OCI-LY3 (cell line): ENCODE results near the gene COA8.

Source experiments
- H2AFZ ChIP-seq: fragments of 200-600, 300-600 bp; shearing (Covaris generic); 2 replicates; pipeline ENCODE4 v1.6.0; 2014; ENCODE audit warnings: antibody characterized with exemption, low read depth, low read length
- H3K27ac ChIP-seq: fragments of 200-600, 300-600 bp; sonication (generic); 2 replicates; pipeline ENCODE4 v1.5.1; 2014; ENCODE audit warnings: mild to moderate bottlenecking, low read length, moderate library complexity, mixed read lengths
- H3K27me3 ChIP-seq: fragments of 200-600, 300-600 bp; sonication (generic); 2 replicates; pipeline ENCODE4 v1.6.1; 2014; ENCODE audit warnings: low read depth, low read length, mixed read lengths
- H3K36me3 ChIP-seq: fragments of 200-600, 300-600 bp; sonication (generic); replicated peaks from 2 replicates; pipeline ENCODE3; 2014; ENCODE audit warnings: low read depth, low read length, mixed read lengths
- H3K4me1 ChIP-seq: fragments of 300-600, 200-600 bp; sonication (generic); 2 replicates; pipeline ENCODE4 v1.6.1; 2014; ENCODE audit warnings: low read length, mixed read lengths
- H3K4me2 ChIP-seq: fragments of 200-600, 300-600 bp; sonication (generic); 2 replicates; pipeline ENCODE4 v1.6.1; 2014; ENCODE audit warnings: low read length, mixed read lengths
- H3K4me3 ChIP-seq: fragments of 300-600, 200-600 bp; sonication (generic); 2 replicates; pipeline ENCODE4 v1.5.1; 2014; ENCODE audit warnings: antibody characterized with exemption, mild to moderate bottlenecking, low read length, moderate library complexity
- H3K79me2 ChIP-seq: fragments of 300-600, 200-600 bp; shearing (Covaris generic); 2 replicates; pipeline ENCODE4 v1.6.1; 2014; ENCODE audit warnings: mild to moderate bottlenecking, low read length, mixed read lengths
- H3K9ac ChIP-seq: fragments of 300-600, 200-600 bp; shearing (Covaris generic); 2 replicates; pipeline ENCODE4 v1.6.0; 2014; ENCODE audit warnings: mild to moderate bottlenecking, low read length, moderate library complexity
- H3K9me3 ChIP-seq: fragments of 200-600, 300-600 bp; shearing (Covaris generic); 2 replicates; pipeline ENCODE4 v1.6.1; 2014; ENCODE audit warnings: low read length, mixed read lengths; ENCODE audit not compliant: insufficient read depth
- H4K20me1 ChIP-seq: fragments of 200-600, 300-600 bp; sonication (generic); 2 replicates; pipeline ENCODE4 v1.6.1; 2016; ENCODE audit warnings: low read length, mixed read lengths; ENCODE audit not compliant: insufficient read depth
- CTCF ChIP-seq: fragments of 200-600, 300-600 bp; sonication (generic); IDR thresholded peaks from 2 replicates; pipeline ENCODE4 v1.5.1; 2014; ENCODE audit warnings: antibody characterized with exemption, low read length, low read depth
- EZH2phosphoT487 ChIP-seq: fragments of 200-600 bp; shearing (Covaris generic); IDR thresholded peaks from 2 replicates; pipeline ENCODE4 v1.6.1; 2018; ENCODE audit warnings: antibody characterized with exemption, mixed run types, low read depth

COA8 gene

GRCh38 chr14:103545219-103545914 lies 17.4 kb upstream of the COA8 start:
- no peaks in the 10 kb centered on the region for H4K20me1 ChIP-seq
- H2AFZ ChIP-seq = no peak overlapping the region
- no peaks in the 10 kb centered on the region for H3K36me3 ChIP-seq
- no peak overlapping the region for H3K4me3 ChIP-seq
- no peak overlapping the region for H3K9ac ChIP-seq
- H3K27me3 ChIP-seq = 0 out of 2 replicates have a peak, but pooled peaks cover 3% of the 10 kb centered on the region
- no peaks in the 10 kb centered on the region for H3K79me2 ChIP-seq
- H3K4me1 ChIP-seq = peaks cover 6% of the 10 kb centered on the region; the same call in 1 of the 2 replicates
- H3K9me3 ChIP-seq = no peaks in the 10 kb centered on the region
- no peak overlapping the region for H3K27ac ChIP-seq
- no peak overlapping the region for H3K4me2 ChIP-seq
- TF ChIP-seq CTCF (no peak), EZH2phosphoT487 (no peak)

GRCh38 chr14:103545915-103546651 lies 16.7 kb upstream of the COA8 start:
- H3K4me1 ChIP-seq = peaks cover 6% of the 10 kb centered on the region; the same call in 1 of the 2 replicates
- no peaks in the 10 kb centered on the region for H3K79me2 ChIP-seq
- no peaks in the 10 kb centered on the region for H3K36me3 ChIP-seq
- no peak overlapping the region for H3K4me3 ChIP-seq
- H4K20me1 ChIP-seq = no peaks in the 10 kb centered on the region
- H2AFZ ChIP-seq = no peak overlapping the region
- TF ChIP-seq CTCF (no peak), EZH2phosphoT487 (no peak)
- 0 out of 2 replicates have a peak, but pooled peaks cover 3% of the 10 kb centered on the region for H3K27me3 ChIP-seq
- H3K4me2 ChIP-seq = peak overlapping the region; percentile 30
- H3K27ac ChIP-seq = no peak overlapping the region
- H3K9me3 ChIP-seq = no peaks in the 10 kb centered on the region
- no peak overlapping the region for H3K9ac ChIP-seq

GRCh38 chr14:103546652-103547454 lies 15.9 kb upstream of the COA8 start:
- Histone ChIP-seq H3K4me2 (peak overlapping the region; percentile 30), H3K79me2 (no peaks in the 10 kb centered on the region), H3K27me3 (0 out of 2 replicates have a peak, but pooled peaks cover 3% of the 10 kb centered on the region), H2AFZ (no peak overlapping the region), H3K9ac (no peak overlapping the region), H4K20me1 (no peaks in the 10 kb centered on the region), H3K36me3 (no peaks in the 10 kb centered on the region), H3K9me3 (no peaks in the 10 kb centered on the region), H3K27ac (no peak overlapping the region), H3K4me1 (peaks cover 6% of the 10 kb centered on the region; the same call in 1 of the 2 replicates), H3K4me3 (no peak overlapping the region)
- TF ChIP-seq EZH2phosphoT487 (no peak), CTCF (peak; percentile 98)
